CD8-positive, alpha-beta memory T cell (primary cell): ENCODE results near the gene MACROD2. TPM values are rescaled to one million over a fixed set of nuclear protein-coding genes. Genes with fewer than 3 reads are reported as not detected.

Experiments used
- CTCF ChIA-PET: fragments of 350-600 bp; sonication (Branson Sonifier 250); formaldehyde crosslinking; loops from one replicate; lab custom pipeline; 2021; ENCODE audit warnings: antibody characterized with exemption; lab: Charles Lee
- POLR2A ChIA-PET: fragments of 350-600 bp; sonication (Branson Sonifier 250); formaldehyde crosslinking; loops from one replicate; lab custom pipeline; 2021; ENCODE audit warnings: antibody characterized with exemption; lab: Charles Lee
- DNase-seq, 5 donors: peaks; one replicate each; pipeline versions ENCODE4 v3.0.0 to v3.0.0-alpha.2; 2020 to 2022; ENCODE audit warnings: mixed read lengths in 1 of 5
- H3K27ac ChIP-seq: one replicate; pipeline ENCODE4 v1.7.0; 2013; ENCODE audit warnings: low read depth, mild to moderate bottlenecking, low read length, moderate library complexity
- H3K27me3 ChIP-seq: 2 replicates; pipeline ENCODE4 v1.7.0; 2013; ENCODE audit warnings: low read length, mild to moderate bottlenecking; ENCODE audit not compliant: insufficient read depth, poor library complexity, severe bottlenecking
- H3K36me3 ChIP-seq: 2 replicates; pipeline ENCODE4 v1.7.0; 2013; ENCODE audit warnings: mild to moderate bottlenecking, low read length, moderate library complexity; ENCODE audit not compliant: insufficient read depth
- H3K4me1 ChIP-seq: 2 replicates; pipeline ENCODE4 v1.7.0; 2013; ENCODE audit warnings: mild to moderate bottlenecking, low read length, moderate library complexity; ENCODE audit not compliant: insufficient read depth
- H3K4me3 ChIP-seq: 2 replicates; pipeline ENCODE4 v1.7.0; 2013; ENCODE audit warnings: mild to moderate bottlenecking, low read length
- H3K9me3 ChIP-seq: 2 replicates; pipeline ENCODE4 v1.7.0; 2013; ENCODE audit warnings: mild to moderate bottlenecking, low read length
- H3K27ac Mint-ChIP-seq, 8 donors: one replicate each; pipeline ENCODE4 v1.8.0; 2020 to 2021; ENCODE audit warnings: mixed read lengths in 8 of 8, mild to moderate bottlenecking in 6 of 8, inconsistent platforms in 3 of 8, moderate library complexity in 3 of 8
- H3K27me3 Mint-ChIP-seq, 2 donors: one replicate each; pipeline ENCODE4 v1.8.0; 2020 to 2021; ENCODE audit warnings: mixed read lengths in 2 of 2, mild to moderate bottlenecking in 1 of 2, moderate library complexity in 1 of 2
- H3K36me3 Mint-ChIP-seq, 3 donors: one replicate each; pipeline ENCODE4 v1.8.0; 2020 to 2021; ENCODE audit warnings: mixed read lengths in 3 of 3, inconsistent platforms in 1 of 3, mild to moderate bottlenecking in 1 of 3
- H3K4me1 Mint-ChIP-seq, 3 donors: one replicate each; pipeline ENCODE4 v1.8.0; 2020 to 2021; ENCODE audit warnings: mixed read lengths in 3 of 3, inconsistent platforms in 1 of 3, mild to moderate bottlenecking in 1 of 3
- H3K4me3 Mint-ChIP-seq, 7 donors: one replicate each; pipeline ENCODE4 v1.8.0; 2020 to 2021; ENCODE audit warnings: mixed read lengths in 7 of 7, mild to moderate bottlenecking in 6 of 7, moderate library complexity in 4 of 7, inconsistent platforms in 2 of 7
- H3K9me3 Mint-ChIP-seq, 5 donors: one replicate each; pipeline ENCODE4 v1.8.0; 2020 to 2022; ENCODE audit warnings: mixed read lengths in 5 of 5, mild to moderate bottlenecking in 3 of 5, moderate library complexity in 2 of 5, inconsistent platforms in 1 of 5
- polyA plus RNA-seq: library from polyadenylated mRNA; unstranded; fragments of 300-500 nt; fragmentation: Illumina TruSeq; gene quantifications from one replicate; pipeline ENCODE4 v1.2.3, GENCODE V29; 2021
- total RNA-seq, 2 experiments: library from RNA; stranded (reverse); gene quantifications; one replicate each; pipeline ENCODE4 v1.2.3, GENCODE V29; 2021

MACROD2 gene
- total and polyA plus RNA-seq, 3 experiments from 2014 or later, result not detected

- Histone ChIP-seq H3K27ac (no peak overlapping the region), H3K4me3 (no peak overlapping the region), H3K9me3 (no peaks in the 10 kb centered on the region), H3K27me3 (no peaks in the 10 kb centered on the region), H3K4me1 (no peaks in the 10 kb centered on the region), H3K36me3 (no peaks in the 10 kb centered on the region)
- Mint-ChIP-seq H3K4me3 (no peak overlapping the region), H3K36me3 (peaks cover 0 to 4% (median 0%) of the 10 kb centered on the region in 3 donors), H3K27ac (no peak overlapping the region), H3K9me3 (peaks cover 0 to 29% (median 7%) of the 10 kb centered on the region in 5 donors), H3K27me3 (no peaks in the 10 kb centered on the region), H3K4me1 (no peaks in the 10 kb centered on the region)
- CTCF ChIA-PET, result no interaction called here
- no peak for DNase-seq
- POLR2A ChIA-PET, result no interaction called here
These were observed 1225.7 kb downstream of the MACROD2 start for GRCh38 chr20:15220778-15221565.

- Histone ChIP-seq H3K9me3 (no peaks in the 10 kb centered on the region), H3K27me3 (no peaks in the 10 kb centered on the region), H3K36me3 (no peaks in the 10 kb centered on the region), H3K4me1 (no peaks in the 10 kb centered on the region), H3K27ac (no peak overlapping the region), H3K4me3 (no peak overlapping the region)
- ChIA-PET CTCF (no interaction called here), POLR2A (no interaction called here)
- Mint-ChIP-seq H3K27me3 (no peaks in the 10 kb centered on the region), H3K27ac (no peak overlapping the region), H3K4me1 (no peaks in the 10 kb centered on the region), H3K36me3 (peaks cover 0 to 4% (median 0%) of the 10 kb centered on the region in 3 donors), H3K9me3 (peaks cover 0 to 30% (median 2%) of the 10 kb centered on the region in 5 donors), H3K4me3 (no peak overlapping the region)
- no peak for DNase-seq
These were observed 1227.4 kb downstream of the MACROD2 start for GRCh38 chr20:15222502-15223330.

- ChIA-PET POLR2A (no interaction called here), CTCF (no interaction called here)
- no peak overlapping the region for H3K4me3 Mint-ChIP-seq
These were observed 1228.9 kb downstream of the MACROD2 start for GRCh38 chr20:15224199-15224598.

DNA sequence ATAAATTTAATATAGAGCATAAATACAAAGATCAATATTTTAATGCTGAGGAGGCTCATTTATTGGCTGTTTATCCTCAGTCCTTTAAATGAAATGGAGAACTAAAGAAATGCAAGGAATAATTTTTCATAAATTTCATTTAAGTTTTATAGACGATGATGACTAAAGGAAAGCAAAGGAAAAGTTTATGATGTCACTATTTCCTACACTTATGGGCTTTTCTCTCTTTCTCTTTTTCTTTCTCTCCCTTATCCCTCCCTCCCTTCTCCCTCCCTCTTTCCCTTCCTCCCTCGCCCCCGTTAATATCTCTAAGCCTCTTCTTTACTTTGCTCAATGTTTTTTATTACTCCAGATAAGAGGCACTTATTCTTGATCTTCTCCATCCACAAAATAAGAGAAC, 1231.8 kb downstream of the MACROD2 start:
- H3K4me3 ChIP-seq, result no peak overlapping the region
- CTCF ChIA-PET, result no interaction called here
- DNase-seq, result no peak

More at GRCh38 chr20:15224199-15224598, 1228.9 kb downstream of the MACROD2 start:
- peaks cover 0 to 22% (median 2%) of the 10 kb centered on the region in 5 donors for H3K9me3 Mint-ChIP-seq
- no peak overlapping the region for H3K27ac Mint-ChIP-seq
- no peaks in the 10 kb centered on the region for H3K4me1 Mint-ChIP-seq
- no peaks in the 10 kb centered on the region for H3K9me3 ChIP-seq
- H3K36me3 Mint-ChIP-seq, result peaks cover 0 to 4% (median 0%) of the 10 kb centered on the region in 3 donors
- no peak overlapping the region for H3K27ac ChIP-seq
- DNase-seq, result no peak
- no peaks in the 10 kb centered on the region for H3K36me3 ChIP-seq
- no peaks in the 10 kb centered on the region for H3K27me3 ChIP-seq
- no peak overlapping the region for H3K4me3 ChIP-seq
- no peaks in the 10 kb centered on the region for H3K4me1 ChIP-seq
- H3K27me3 Mint-ChIP-seq, result no peaks in the 10 kb centered on the region

GRCh38 chr20:15232243-15232642, 1236.9 kb downstream of the MACROD2 start:
- POLR2A ChIA-PET, result no interaction called here

More for the DNA sequence above, 1231.8 kb downstream of the MACROD2 start:
- no peaks in the 10 kb centered on the region for H3K27me3 Mint-ChIP-seq
- Histone ChIP-seq H3K4me1 (no peaks in the 10 kb centered on the region), H3K9me3 (no peaks in the 10 kb centered on the region), H3K27me3 (no peaks in the 10 kb centered on the region), H3K36me3 (no peaks in the 10 kb centered on the region), H3K27ac (no peak overlapping the region)
- no peaks in the 10 kb centered on the region for H3K36me3 Mint-ChIP-seq
- H3K9me3 Mint-ChIP-seq, result peaks cover 0 to 25% (median 5%) of the 10 kb centered on the region in 5 donors
- no peak overlapping the region for H3K4me3 Mint-ChIP-seq
- H3K4me1 Mint-ChIP-seq, result no peaks in the 10 kb centered on the region
- no peak overlapping the region for H3K27ac Mint-ChIP-seq
- POLR2A ChIA-PET, result no interaction called here

DNA sequence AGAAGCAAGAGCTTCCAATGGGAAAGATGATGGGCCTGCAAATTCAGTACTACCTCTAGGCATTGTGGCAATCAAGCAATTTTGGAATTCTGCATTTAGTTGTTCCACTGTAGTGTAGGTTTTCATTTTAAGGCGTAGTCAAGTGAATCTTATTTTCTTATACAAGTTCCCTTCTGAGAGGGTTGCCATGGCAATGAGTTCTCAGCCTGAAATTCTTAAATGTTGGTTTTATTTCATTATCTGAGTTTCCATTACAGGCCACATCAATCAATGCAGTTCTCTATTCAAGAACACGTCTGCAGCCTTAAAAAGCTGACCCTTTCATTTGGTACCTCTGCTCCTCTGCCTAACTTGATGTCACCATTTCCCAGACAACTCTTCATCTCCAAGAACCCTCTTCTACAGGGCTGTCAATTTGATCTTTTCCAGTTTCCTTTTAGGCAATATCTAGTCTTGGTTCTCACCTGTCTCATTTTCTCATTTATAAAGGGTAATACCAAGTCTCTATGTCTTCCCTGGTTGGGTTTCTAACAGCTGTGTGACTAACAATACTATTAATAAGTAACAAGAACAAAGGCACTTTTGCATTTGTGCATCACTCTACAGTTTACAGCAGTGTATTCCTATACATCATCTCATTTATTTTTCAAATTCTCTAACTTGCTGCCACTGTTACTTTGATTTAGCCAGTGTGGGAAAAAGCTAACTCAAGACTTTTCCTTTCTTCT, 1240.3 kb downstream of the MACROD2 start:
- Mint-ChIP-seq H3K27ac (no peak overlapping the region), H3K9me3 (peaks cover 0 to 34% (median 8%) of the 10 kb centered on the region in 5 donors), H3K4me1 (no peaks in the 10 kb centered on the region), H3K27me3 (no peaks in the 10 kb centered on the region), H3K4me3 (no peak overlapping the region), H3K36me3 (no peaks in the 10 kb centered on the region)
- POLR2A ChIA-PET, result no interaction called here
- no peak for DNase-seq
- CTCF ChIA-PET, result no interaction called here
- Histone ChIP-seq H3K9me3 (no peaks in the 10 kb centered on the region), H3K4me1 (no peaks in the 10 kb centered on the region), H3K27ac (no peak overlapping the region), H3K36me3 (no peaks in the 10 kb centered on the region), H3K27me3 (no peaks in the 10 kb centered on the region), H3K4me3 (no peak overlapping the region)

More at GRCh38 chr20:15232243-15232642, 1236.9 kb downstream of the MACROD2 start:
- Histone ChIP-seq H3K27ac (no peak overlapping the region), H3K4me1 (no peaks in the 10 kb centered on the region), H3K36me3 (no peaks in the 10 kb centered on the region), H3K4me3 (no peak overlapping the region), H3K27me3 (no peaks in the 10 kb centered on the region), H3K9me3 (no peaks in the 10 kb centered on the region)
- DNase-seq, result no peak
- Mint-ChIP-seq H3K27me3 (no peaks in the 10 kb centered on the region), H3K4me1 (no peaks in the 10 kb centered on the region), H3K4me3 (no peak overlapping the region), H3K27ac (peak overlapping the region in 1 of 8 donors; percentile 62), H3K9me3 (peaks cover 0 to 30% (median 5%) of the 10 kb centered on the region in 5 donors), H3K36me3 (no peaks in the 10 kb centered on the region)
- CTCF ChIA-PET, result no interaction called here

- Histone ChIP-seq H3K4me3 (no peak overlapping the region), H3K36me3 (no peaks in the 10 kb centered on the region), H3K27ac (no peak overlapping the region), H3K9me3 (no peaks in the 10 kb centered on the region), H3K4me1 (no peaks in the 10 kb centered on the region), H3K27me3 (no peaks in the 10 kb centered on the region)
- Mint-ChIP-seq H3K36me3 (no peaks in the 10 kb centered on the region), H3K27me3 (no peaks in the 10 kb centered on the region), H3K4me1 (no peaks in the 10 kb centered on the region), H3K27ac (no peak overlapping the region), H3K9me3 (peaks cover 0 to 25% (median 9%) of the 10 kb centered on the region in 5 donors), H3K4me3 (no peak overlapping the region)
- DNase-seq, result no peak
- ChIA-PET CTCF (interaction anchor here (0.6 kb wide), 1 partner anchor 662 kb away, joined by 3 read pairs; no protein-coding TSS in a partner anchor), POLR2A (no interaction called here)
These were observed 1241.5 kb downstream of the MACROD2 start for GRCh38 chr20:15236812-15237211.
